Trophoblast cell (in vitro differentiated cells and primary cell): ENCODE data around the gene NDST3. TPM values are rescaled to one million over a fixed set of nuclear protein-coding genes. Genes with fewer than 3 reads are reported as not detected.

Experiments used
- DNase-seq, 2 donors: peaks; one replicate each; pipeline ENCODE4 v3.0.0-alpha.2; 2016
- H2AFZ ChIP-seq: 2 replicates; pipeline ENCODE4 v1.6.1; 2013; ENCODE audit warnings: low read length, moderate library complexity, mild to moderate bottlenecking; ENCODE audit not compliant: insufficient read depth, poor library complexity
- H2AK5ac ChIP-seq: 2 replicates; pipeline ENCODE4 v1.6.1; 2013; ENCODE audit warnings: mild to moderate bottlenecking, low read length
- H2BK120ac ChIP-seq: 2 replicates; pipeline ENCODE4 v1.6.1; 2013; ENCODE audit warnings: low read length, mild to moderate bottlenecking, moderate library complexity; ENCODE audit not compliant: insufficient read depth, poor library complexity
- H2BK12ac ChIP-seq: 2 replicates; pipeline ENCODE4 v1.6.1; 2013; ENCODE audit warnings: mild to moderate bottlenecking, low read length, moderate library complexity
- H2BK5ac ChIP-seq: 2 replicates; pipeline ENCODE4 v1.6.1; 2013; ENCODE audit warnings: low read length, low read depth, moderate library complexity, mild to moderate bottlenecking; ENCODE audit not compliant: poor library complexity
- H3K14ac ChIP-seq: 2 replicates; pipeline ENCODE4 v1.6.1; 2013; ENCODE audit warnings: mild to moderate bottlenecking, low read length
- H3K18ac ChIP-seq: 2 replicates; pipeline ENCODE4 v1.6.1; 2013; ENCODE audit warnings: mild to moderate bottlenecking, low read length
- H3K23ac ChIP-seq: 2 replicates; pipeline ENCODE4 v1.6.1; 2013; ENCODE audit warnings: low read length
- H3K27ac ChIP-seq: 2 replicates; pipeline ENCODE4 v1.5.1; 2013; ENCODE audit warnings: low read depth, mild to moderate bottlenecking, inconsistent platforms, low read length, moderate library complexity
- H3K27me3 ChIP-seq: 2 replicates; pipeline ENCODE4 v1.6.1; 2013; ENCODE audit warnings: inconsistent platforms, mild to moderate bottlenecking, low read length, moderate library complexity; ENCODE audit not compliant: insufficient read depth
- H3K36me3 ChIP-seq, 2 experiments: 1 replicate in 1 of 2; 2 replicates in 1 of 2; pipeline ENCODE4 v1.6.1; 2013; ENCODE audit warnings: low read length in 2 of 2, mild to moderate bottlenecking in 2 of 2, moderate library complexity in 1 of 2; ENCODE audit not compliant: insufficient read depth in 2 of 2, control insufficient read depth in 1 of 2
- H3K4ac ChIP-seq: 2 replicates; pipeline ENCODE4 v1.6.1; 2013; ENCODE audit warnings: low read depth, mild to moderate bottlenecking, low read length, moderate library complexity
- H3K4me1 ChIP-seq, 2 experiments: 1 replicate in 1 of 2; 2 replicates in 1 of 2; pipeline ENCODE4 v1.6.1; 2013; ENCODE audit warnings: low read length in 2 of 2, mild to moderate bottlenecking in 2 of 2, moderate library complexity in 1 of 2; ENCODE audit not compliant: insufficient read depth in 2 of 2, control insufficient read depth in 1 of 2
- H3K4me2 ChIP-seq: 2 replicates; pipeline ENCODE4 v1.6.1; 2013; ENCODE audit warnings: inconsistent platforms, mild to moderate bottlenecking, low read length, moderate library complexity
- H3K4me3 ChIP-seq: 2 replicates; pipeline ENCODE4 v1.5.1; 2013; ENCODE audit warnings: mild to moderate bottlenecking, low read depth, low read length, inconsistent platforms
- H3K79me1 ChIP-seq: one replicate; pipeline ENCODE4 v1.6.1; 2013; ENCODE audit warnings: low read length
- H3K79me2 ChIP-seq: 2 replicates; pipeline ENCODE4 v1.6.1; 2013; ENCODE audit warnings: low read length, mild to moderate bottlenecking; ENCODE audit not compliant: control insufficient read depth, insufficient read depth, poor library complexity
- H3K9ac ChIP-seq: 2 replicates; pipeline ENCODE4 v1.6.1; 2013; ENCODE audit warnings: mild to moderate bottlenecking, low read length
- H3K9me3 ChIP-seq: 2 replicates; pipeline ENCODE4 v1.6.1; 2013; ENCODE audit warnings: low read depth, mild to moderate bottlenecking, control low read depth, inconsistent platforms, low read length; ENCODE audit not compliant: insufficient read depth
- H4K12ac ChIP-seq: 2 replicates; pipeline ENCODE4 v1.6.1; 2013; ENCODE audit warnings: low read depth, mild to moderate bottlenecking, low read length, moderate library complexity
- H4K8ac ChIP-seq: 2 replicates; pipeline ENCODE4 v1.6.1; 2013; ENCODE audit warnings: low read depth, mild to moderate bottlenecking, low read length, moderate library complexity
- H4K91ac ChIP-seq: one replicate; pipeline ENCODE4 v1.6.1; 2013; ENCODE audit warnings: low read depth, mild to moderate bottlenecking, low read length, moderate library complexity
- whole genome bisulfite sequencing: extraction: QIAGEN DNeasy Blood & Tissue Kit; methylation state at CpG from one replicate; pipeline ENCODE4 v1.1.7; 2013; ENCODE audit warnings: missing lambda C conversion rate; ENCODE audit not compliant: insufficient read length, insufficient coverage; ENCODE audit errors: extremely low coverage; 5-methylcytosine and 5-hydroxymethylcytosine counted together
- polyA plus RNA-seq: library from polyadenylated mRNA; stranded (reverse); fragments of 200-250 nt; gene quantifications from 2 replicates; pipeline ENCODE4 v1.2.3, GENCODE V29; 2013

NDST3 gene
- 0.29 and 0.30 TPM in 2 replicates for polyA plus RNA-seq

GRCh38 chr4:118034053-118034785, at the start of gene NDST3:
NDST3 (plus strand) TSS chr4:118034486; CDS start chr4:118053911, 19,425 bp downstream.
- Histone ChIP-seq H3K9me3 (no peaks in the 10 kb centered on the region), H3K79me2 (peaks cover 2% of the 10 kb centered on the region), H2BK12ac (no peak within 1 kb of the TSS), H4K8ac (peak within 1 kb of the TSS; percentile 82), H2BK5ac (peak within 1 kb of the TSS; percentile 65), H3K27ac (peak within 1 kb of the TSS; percentile 40), H3K79me1 (peaks cover 6% of the 10 kb centered on the region), H3K9ac (peak within 1 kb of the TSS; percentile 86), H3K4me3 (peak within 1 kb of the TSS; percentile 83), H3K14ac (peak within 1 kb of the TSS; percentile 76), H3K4me1 (peaks cover 0 to 3% of the 10 kb centered on the region in 2 experiments), H3K18ac (peak within 1 kb of the TSS; percentile 82), H2AFZ (peak within 1 kb of the TSS; percentile 95), H3K27me3 (no peaks in the 10 kb centered on the region), H4K91ac (peak within 1 kb of the TSS; percentile 83), H4K12ac (no peak within 1 kb of the TSS), H3K36me3 (no peaks in the 10 kb centered on the region), H3K4ac (peak within 1 kb of the TSS; percentile 65), H3K4me2 (peak within 1 kb of the TSS; percentile 91), H2AK5ac (no peak within 1 kb of the TSS), H3K23ac (no peak within 1 kb of the TSS), H2BK120ac (peak within 1 kb of the TSS; percentile 87)
- no CpG with 5 or more reads among the region's 11 CpGs for WGBS
- peak; percentile 44 to 57 for DNase-seq

- Histone ChIP-seq H3K79me2 (no peaks in the 10 kb centered on the region), H3K36me3 (no peaks in the 10 kb centered on the region), H2BK120ac (no peak overlapping the region), H3K4me1 (no peaks in the 10 kb centered on the region), H2BK5ac (no peak overlapping the region), H3K23ac (no peak overlapping the region), H4K91ac (no peak overlapping the region), H3K27ac (no peak overlapping the region), H2AFZ (no peak overlapping the region), H3K9ac (no peak overlapping the region), H4K12ac (no peak overlapping the region), H3K4ac (no peak overlapping the region), H2BK12ac (no peak overlapping the region), H3K27me3 (no peaks in the 10 kb centered on the region), H3K14ac (no peak overlapping the region), H3K18ac (no peak overlapping the region), H3K9me3 (no peaks in the 10 kb centered on the region), H3K4me3 (no peak overlapping the region), H2AK5ac (no peak overlapping the region), H4K8ac (no peak overlapping the region), H3K79me1 (no peaks in the 10 kb centered on the region), H3K4me2 (no peak overlapping the region)
- no CpG with 5 or more reads among the region's 2 CpGs for WGBS
- DNase-seq: no peak
Observed at GRCh38 chr4:117986321-117986720, 48.0 kb upstream of the NDST3 start.

GRCh38 chr4:117987464-117987863, 46.8 kb upstream of the NDST3 start:
- H3K79me1 ChIP-seq: no peaks in the 10 kb centered on the region
- no peak overlapping the region for H4K91ac ChIP-seq
- no peak overlapping the region for H3K4me3 ChIP-seq
- H2AK5ac ChIP-seq: no peak overlapping the region
- H3K9ac ChIP-seq: no peak overlapping the region
- no peak overlapping the region for H2BK120ac ChIP-seq
- no peaks in the 10 kb centered on the region for H3K4me1 ChIP-seq
- H4K8ac ChIP-seq: no peak overlapping the region
- no peaks in the 10 kb centered on the region for H3K27me3 ChIP-seq
- H3K23ac ChIP-seq: no peak overlapping the region
- no peak overlapping the region for H3K27ac ChIP-seq
- no peak for DNase-seq
- no peak overlapping the region for H3K14ac ChIP-seq
- no peak overlapping the region for H3K18ac ChIP-seq
- no peak overlapping the region for H2AFZ ChIP-seq
- no peak overlapping the region for H3K4ac ChIP-seq
- H3K4me2 ChIP-seq: no peak overlapping the region
- no peaks in the 10 kb centered on the region for H3K9me3 ChIP-seq
- no peaks in the 10 kb centered on the region for H3K79me2 ChIP-seq
- no peaks in the 10 kb centered on the region for H3K36me3 ChIP-seq
- no peak overlapping the region for H2BK12ac ChIP-seq
- no peak overlapping the region for H2BK5ac ChIP-seq
- no CpG with 5 or more reads among the region's 1 CpG for WGBS
- H4K12ac ChIP-seq: no peak overlapping the region

- H3K9ac ChIP-seq: no peak overlapping the region
- WGBS: no CpG with 5 or more reads among the region's 2 CpGs
- H2AFZ ChIP-seq: no peak overlapping the region
- H2BK12ac ChIP-seq: no peak overlapping the region
- H3K36me3 ChIP-seq: no peaks in the 10 kb centered on the region
- H3K4ac ChIP-seq: no peak overlapping the region
- H3K27me3 ChIP-seq: no peaks in the 10 kb centered on the region
- no peak overlapping the region for H2AK5ac ChIP-seq
- no peak overlapping the region for H3K4me2 ChIP-seq
- no peak for DNase-seq
- no peaks in the 10 kb centered on the region for H3K4me1 ChIP-seq
- no peaks in the 10 kb centered on the region for H3K79me2 ChIP-seq
- H3K18ac ChIP-seq: no peak overlapping the region
- H4K12ac ChIP-seq: no peak overlapping the region
- no peak overlapping the region for H4K8ac ChIP-seq
- H4K91ac ChIP-seq: no peak overlapping the region
- no peak overlapping the region for H3K23ac ChIP-seq
- H2BK120ac ChIP-seq: no peak overlapping the region
- H3K4me3 ChIP-seq: no peak overlapping the region
- no peak overlapping the region for H2BK5ac ChIP-seq
- no peak overlapping the region for H3K14ac ChIP-seq
- no peaks in the 10 kb centered on the region for H3K9me3 ChIP-seq
- no peaks in the 10 kb centered on the region for H3K79me1 ChIP-seq
- H3K27ac ChIP-seq: no peak overlapping the region
Observed at GRCh38 chr4:117996891-117997290, 37.4 kb upstream of the NDST3 start.
